IMR-90 (cell line): ENCODE data around the gene DPP6. TPM values are rescaled to one million over a fixed set of nuclear protein-coding genes. Genes with fewer than 3 reads are reported as not detected.

Experiments used
- ATAC-seq: fragments of 200-7000 bp; cut with Tn5 transposase; 2 replicates; pipeline ENCODE4 v1.9.1; 2020; ENCODE audit warnings: low read depth, mild to moderate bottlenecking, moderate library complexity
- BruUV-seq: library from RNA; stranded (reverse); fragments of 400-500 nt; replicated peaks from 2 replicates; lab custom pipeline; 2021; lab: Mats Ljungman, UMichigan
- CTCF ChIA-PET: fragments of 300-600 bp; formaldehyde crosslinking; extraction: SDS; loops from one replicate; lab custom pipeline; 2021; ENCODE audit warnings: antibody characterized with exemption; lab: Yijun Ruan, JAX
- POLR2A ChIA-PET: fragments of 300-600 bp; sonication (Branson Sonifier 250); formaldehyde crosslinking; loops from one replicate; lab custom pipeline; 2022; ENCODE audit warnings: antibody characterized with exemption; ENCODE audit not compliant: unreplicated experiment; lab: Charles Lee
- DNase-seq: peaks from one replicate; pipeline ENCODE4 v3.0.0; 2013
- H2AFZ ChIP-seq: replicated peaks from 2 replicates; pipeline ENCODE3; 2013; ENCODE audit warnings: low read length, mild to moderate bottlenecking; ENCODE audit not compliant: poor library complexity
- H2AK5ac ChIP-seq: 2 replicates; pipeline ENCODE4 v1.6.1; 2013; ENCODE audit warnings: low read depth, low read length, inconsistent platforms
- H2AK9ac ChIP-seq: replicated peaks from 2 replicates; pipeline ENCODE3; 2013; ENCODE audit warnings: mild to moderate bottlenecking, low read depth, low read length, moderate library complexity; ENCODE audit not compliant: poor library complexity
- H2BK120ac ChIP-seq: 2 replicates; pipeline ENCODE4 v1.6.1; 2013; ENCODE audit warnings: low read depth, low read length, inconsistent platforms
- H2BK15ac ChIP-seq: 3 replicates; pipeline ENCODE4 v1.6.1; 2013; ENCODE audit warnings: low read depth, low read length, inconsistent platforms
- H2BK20ac ChIP-seq: 2 replicates; pipeline ENCODE4 v1.6.1; 2013; ENCODE audit warnings: low read depth, mild to moderate bottlenecking, inconsistent platforms, low read length, moderate library complexity
- H2BK5ac ChIP-seq: 2 replicates; pipeline ENCODE4 v1.6.1; 2013; ENCODE audit warnings: mild to moderate bottlenecking, low read depth, low read length, inconsistent platforms; ENCODE audit not compliant: poor library complexity, severe bottlenecking
- H3K14ac ChIP-seq: replicated peaks from 2 replicates; pipeline ENCODE4 v1.6.1; 2013; ENCODE audit warnings: low read depth, low read length, inconsistent platforms
- H3K18ac ChIP-seq: 2 replicates; pipeline ENCODE4 v1.6.1; 2013; ENCODE audit warnings: low read depth, low read length, control low read depth
- H3K23ac ChIP-seq: 2 replicates; pipeline ENCODE4 v1.6.1; 2013; ENCODE audit warnings: low read depth, low read length, inconsistent platforms
- H3K27ac ChIP-seq: 2 replicates; pipeline ENCODE4 v1.5.1; 2013; ENCODE audit warnings: mild to moderate bottlenecking, control low read depth, low read length; ENCODE audit not compliant: insufficient read depth
- H3K27me3 ChIP-seq: 2 replicates; pipeline ENCODE4 v1.6.1; 2013; ENCODE audit warnings: low read length; ENCODE audit not compliant: control insufficient read depth, insufficient read depth
- H3K36me3 ChIP-seq: 2 replicates; pipeline ENCODE4 v1.6.1; 2013; ENCODE audit warnings: low read length, mixed read lengths; ENCODE audit not compliant: control insufficient read depth, insufficient read depth
- H3K4ac ChIP-seq: 2 replicates; pipeline ENCODE4 v1.6.1; 2013; ENCODE audit warnings: low read depth, low read length, inconsistent platforms
- H3K4me1 ChIP-seq: 2 replicates; pipeline ENCODE4 v1.6.1; 2013; ENCODE audit warnings: low read length, mixed read lengths; ENCODE audit not compliant: control insufficient read depth, insufficient read depth
- H3K4me2 ChIP-seq: 2 replicates; pipeline ENCODE4 v1.6.1; 2013; ENCODE audit warnings: low read depth, mild to moderate bottlenecking, control low read depth, low read length, moderate library complexity
- H3K4me3 ChIP-seq: 2 replicates; pipeline ENCODE4 v1.5.1; 2013; ENCODE audit warnings: low read depth, mild to moderate bottlenecking, control low read depth, low read length, moderate library complexity; ENCODE audit not compliant: insufficient read depth
- H3K56ac ChIP-seq: 2 replicates; pipeline ENCODE4 v1.6.1; 2013; ENCODE audit warnings: low read length, inconsistent platforms; ENCODE audit not compliant: insufficient read depth; ENCODE audit errors: extremely low read depth
- H3K79me1 ChIP-seq, 2 experiments: 2 replicates each; pipeline ENCODE4 v1.6.1; 2013; ENCODE audit warnings: low read length in 2 of 2, inconsistent platforms in 1 of 2, low read depth in 1 of 2
- H3K9ac ChIP-seq: 2 replicates; pipeline ENCODE4 v1.6.1; 2013; ENCODE audit warnings: low read depth, low read length, control low read depth
- H3K9me1 ChIP-seq: 2 replicates; pipeline ENCODE4 v1.6.1; 2013; ENCODE audit warnings: low read length, inconsistent platforms; ENCODE audit not compliant: insufficient read depth
- H3K9me3 ChIP-seq: 2 replicates; pipeline ENCODE4 v1.6.1; 2013; ENCODE audit warnings: low read length; ENCODE audit not compliant: control insufficient read depth, insufficient read depth
- H4K20me1 ChIP-seq: 2 replicates; pipeline ENCODE4 v1.6.1; 2013; ENCODE audit warnings: low read length, inconsistent platforms; ENCODE audit not compliant: insufficient read depth
- H4K5ac ChIP-seq: 2 replicates; pipeline ENCODE4 v1.6.1; 2013; ENCODE audit warnings: mild to moderate bottlenecking, low read depth, low read length, control low read depth
- H4K8ac ChIP-seq, 2 experiments: 2 replicates each; pipeline ENCODE4 v1.6.1; 2013; ENCODE audit warnings: low read depth in 2 of 2, low read length in 2 of 2, control low read depth in 1 of 2, inconsistent platforms in 1 of 2
- H4K91ac ChIP-seq: 2 replicates; pipeline ENCODE4 v1.6.1; 2013; ENCODE audit warnings: low read depth, low read length, inconsistent platforms; ENCODE audit not compliant: insufficient read depth
- BHLHE40 ChIP-seq: fragments of 150-350 bp; IDR thresholded peaks from 2 replicates; pipeline ENCODE4 v1.6.1; 2016; ENCODE audit warnings: mild to moderate bottlenecking, low read depth, low read length
- CTCF ChIP-seq: conservative IDR thresholded peaks from 2 replicates; pipeline ENCODE4 v1.5.1; 2012; ENCODE audit warnings: mild to moderate bottlenecking, low read depth, low read length, improper control_type of control experiment
- WGBS, 2 experiments: methylation state at CpG; one replicate each; pipeline versions ENCODE4 v1.1.5 to v1.1.7; 2013; ENCODE audit warnings: missing lambda C conversion rate in 2 of 2; ENCODE audit not compliant: insufficient read length in 1 of 2; ENCODE audit errors: extremely low coverage in 2 of 2; 5-methylcytosine and 5-hydroxymethylcytosine counted together
- dilution Hi-C: fragments of 300-500 bp; cut with HindIII; formaldehyde crosslinking; loops from one replicate; pipeline ENCODE4 v1.14.3; 2018; ENCODE audit warnings: low sequenced_read_pairs; ENCODE audit not compliant: unreplicated experiment
- in situ Hi-C: fragments of 300-500 bp; cut with MboI; formaldehyde crosslinking; loops from 3 replicates; pipeline ENCODE4 v1.14.3; 2019; ENCODE audit warnings: low sequenced_read_pairs, inconsistent platforms, mixed read lengths
- intact Hi-C: fragments of 100-400 bp; cut with micrococcal nuclease; formaldehyde crosslinking; loops from 2 replicates; pipeline ENCODE4 v1.10.0; 2022
- polyA plus RNA-seq, 3 experiments: library from polyadenylated mRNA; depleted of rRNA; stranded (reverse); fragments of >200 nt; gene quantifications; 2 replicates each; pipeline ENCODE4 v1.2.3, GENCODE V29; 2012; ENCODE audit warnings: low replicate concordance in 1 of 3
- total RNA-seq: library from RNA; depleted of rRNA; stranded (reverse); fragments of >200 nt; gene quantifications from 2 replicates; pipeline ENCODE4 v1.2.3, GENCODE V29; 2012

The DPP6 gene
- total and polyA plus RNA-seq, 2 of the 4 experiments (the other 2 are of a cell fraction) = not detected

- Histone ChIP-seq H3K9me1 (no peaks in the 10 kb centered on the region), H2BK5ac (no peak overlapping the region), H3K4ac (no peak overlapping the region), H2AFZ (no peak overlapping the region), H3K36me3 (no peaks in the 10 kb centered on the region), H2BK15ac (no peak overlapping the region), H3K4me2 (no peak overlapping the region), H3K23ac (no peak overlapping the region), H3K56ac (no peak overlapping the region), H3K18ac (no peak overlapping the region), H3K4me1 (no peaks in the 10 kb centered on the region), H2AK9ac (no peak overlapping the region), H4K8ac (no peak overlapping the region), H3K27me3 (no peaks in the 10 kb centered on the region), H4K5ac (no peak overlapping the region), H3K79me1 (no peaks in the 10 kb centered on the region), H3K27ac (no peak overlapping the region), H2BK20ac (no peak overlapping the region), H3K14ac (no peak overlapping the region), H3K4me3 (no peak overlapping the region), H2AK5ac (no peak overlapping the region), H3K9ac (no peak overlapping the region), H4K20me1 (no peaks in the 10 kb centered on the region), H3K9me3 (peaks cover 18% of the 10 kb centered on the region), H2BK120ac (no peak overlapping the region), H4K91ac (no peak overlapping the region)
- DNase-seq = no peak
- no peak for TF ChIP-seq CTCF
- TF ChIP-seq BHLHE40 = no peak
- dilution Hi-C loops = no loop called here
- CTCF ChIA-PET = no interaction called here
- no CpG with 5 or more reads among the region's 10 CpGs for WGBS, 2 experiments
- in situ Hi-C loops = no loop called here
- ATAC-seq = no peak
- no TSS peak for BruUV-seq
- intact Hi-C loops = no loop called here
- POLR2A ChIA-PET = no interaction called here
Measured at GRCh38 chr7:154388999-154389398, 336.8 kb downstream of the DPP6 start.
